Mesendoderm (in vitro differentiated cells): ENCODE measurements around the gene DDX43.

Source experiments
- DNase-seq: peaks from one replicate; pipeline ENCODE4 v3.0.0; 2013
- H2AK5ac ChIP-seq: 2 replicates; pipeline ENCODE4 v1.6.1; 2013; ENCODE audit warnings: low read length, inconsistent platforms
- H2BK120ac ChIP-seq: 2 replicates; pipeline ENCODE4 v1.6.1; 2013; ENCODE audit warnings: low read depth, mild to moderate bottlenecking, low read length, moderate library complexity, mixed read lengths
- H2BK15ac ChIP-seq: replicated peaks from 2 replicates; pipeline ENCODE4 v1.6.1; 2013; ENCODE audit warnings: low read depth, mild to moderate bottlenecking, moderate library complexity
- H2BK5ac ChIP-seq: 2 replicates; pipeline ENCODE4 v1.6.1; 2013; ENCODE audit warnings: low read length, inconsistent platforms
- H3K18ac ChIP-seq: 2 replicates; pipeline ENCODE4 v1.6.1; 2013; ENCODE audit warnings: mild to moderate bottlenecking, low read length, mixed read lengths
- H3K23ac ChIP-seq: one replicate; pipeline ENCODE4 v1.6.1; 2013; ENCODE audit warnings: low read length
- H3K27ac ChIP-seq: 2 replicates; pipeline ENCODE4 v1.5.1; 2013; ENCODE audit warnings: low read depth, mild to moderate bottlenecking, inconsistent platforms, low read length, moderate library complexity
- H3K27me3 ChIP-seq: 2 replicates; pipeline ENCODE4 v1.6.1; 2013; ENCODE audit warnings: low read length, control low read depth, mild to moderate bottlenecking, inconsistent platforms; ENCODE audit not compliant: insufficient read depth, poor library complexity
- H3K36me3 ChIP-seq: 2 replicates; pipeline ENCODE4 v1.6.1; 2013; ENCODE audit warnings: low read length, inconsistent platforms; ENCODE audit not compliant: control insufficient read depth, insufficient read depth
- H3K4ac ChIP-seq: one replicate; pipeline ENCODE4 v1.6.1; 2013; ENCODE audit warnings: low read depth, mild to moderate bottlenecking, low read length, moderate library complexity
- H3K4me1 ChIP-seq: 2 replicates; pipeline ENCODE4 v1.6.1; 2013; ENCODE audit warnings: low read depth, low read length, inconsistent platforms; ENCODE audit not compliant: control insufficient read depth
- H3K4me2 ChIP-seq: 2 replicates; pipeline ENCODE4 v1.6.1; 2013; ENCODE audit warnings: low read length
- H3K4me3 ChIP-seq: 2 replicates; pipeline ENCODE4 v1.5.1; 2013; ENCODE audit warnings: mild to moderate bottlenecking, low read length
- H3K56ac ChIP-seq: one replicate; pipeline ENCODE4 v1.6.1; 2013; ENCODE audit warnings: low read length
- H3K79me1 ChIP-seq: 2 replicates; pipeline ENCODE4 v1.6.1; 2013; ENCODE audit warnings: low read length, inconsistent platforms
- H3K79me2 ChIP-seq: 2 replicates; pipeline ENCODE4 v1.6.1; 2013; ENCODE audit warnings: mild to moderate bottlenecking, low read length; ENCODE audit not compliant: control insufficient read depth, insufficient read depth
- H3K9ac ChIP-seq: 2 replicates; pipeline ENCODE4 v1.6.1; 2013; ENCODE audit warnings: low read length, inconsistent platforms
- H4K5ac ChIP-seq: one replicate; pipeline ENCODE4 v1.6.1; 2013; ENCODE audit warnings: low read length
- H4K8ac ChIP-seq: one replicate; pipeline ENCODE4 v1.6.1; 2013; ENCODE audit warnings: low read depth, mild to moderate bottlenecking, control low read depth, low read length, moderate library complexity
- WGBS: extraction: QIAGEN DNeasy Blood & Tissue Kit; methylation state at CpG from one replicate; pipeline ENCODE4 v1.1.7; 2013; ENCODE audit warnings: low lambda C conversion rate, missing lambda C conversion rate; ENCODE audit not compliant: insufficient coverage; ENCODE audit errors: extremely low coverage; 5-methylcytosine and 5-hydroxymethylcytosine counted together

The DDX43 gene

GRCh38 chr6:73362869-73363536 lies 31.6 kb upstream of the DDX43 start:
- DNase-seq = no peak
- H3K9ac ChIP-seq = no peak overlapping the region
- H3K27ac ChIP-seq = no peak overlapping the region

GRCh38 chr6:73363537-73363875 lies 31.1 kb upstream of the DDX43 start:
- H3K27ac ChIP-seq = no peak overlapping the region
- H3K9ac ChIP-seq = no peak overlapping the region
- H2BK15ac ChIP-seq = no peak overlapping the region
- no peak overlapping the region for H3K56ac ChIP-seq
- peaks cover 4% of the 10 kb centered on the region for H3K4me1 ChIP-seq
- no peak overlapping the region for H3K4me3 ChIP-seq
- no peaks in the 10 kb centered on the region for H3K36me3 ChIP-seq
- no peaks in the 10 kb centered on the region for H3K79me1 ChIP-seq
- no peak overlapping the region for H4K8ac ChIP-seq
- no peak overlapping the region for H3K4me2 ChIP-seq
- H3K18ac ChIP-seq = no peak overlapping the region
- no peak overlapping the region for H2BK120ac ChIP-seq
- no peaks in the 10 kb centered on the region for H3K27me3 ChIP-seq
- WGBS = no CpG with 5 or more reads among the region's 23 CpGs
- H3K23ac ChIP-seq = no peak overlapping the region
- H4K5ac ChIP-seq = no peak overlapping the region
- DNase-seq = no peak
- H3K4ac ChIP-seq = no peak overlapping the region
- no peak overlapping the region for H2AK5ac ChIP-seq
- no peaks in the 10 kb centered on the region for H3K79me2 ChIP-seq
- H2BK5ac ChIP-seq = no peak overlapping the region

More at GRCh38 chr6:73362869-73363536, 31.6 kb upstream of the DDX43 start:
- no peak overlapping the region for H3K4me3 ChIP-seq
- no peak overlapping the region for H3K23ac ChIP-seq
- H3K27me3 ChIP-seq = no peaks in the 10 kb centered on the region
- H3K79me1 ChIP-seq = no peaks in the 10 kb centered on the region
- no peak overlapping the region for H2BK5ac ChIP-seq
- no peak overlapping the region for H2AK5ac ChIP-seq
- no peaks in the 10 kb centered on the region for H3K79me2 ChIP-seq
- H2BK15ac ChIP-seq = no peak overlapping the region
- no peaks in the 10 kb centered on the region for H3K36me3 ChIP-seq
- H4K8ac ChIP-seq = no peak overlapping the region
- peaks cover 4% of the 10 kb centered on the region for H3K4me1 ChIP-seq
- no CpG with 5 or more reads among the region's 31 CpGs for WGBS
- no peak overlapping the region for H3K4me2 ChIP-seq
- H3K56ac ChIP-seq = no peak overlapping the region
- no peak overlapping the region for H3K18ac ChIP-seq
- no peak overlapping the region for H4K5ac ChIP-seq
- H2BK120ac ChIP-seq = no peak overlapping the region
- H3K4ac ChIP-seq = no peak overlapping the region

GRCh38 chr6:73364121-73364520 lies 30.5 kb upstream of the DDX43 start:
- no peak overlapping the region for H2BK5ac ChIP-seq
- H2BK120ac ChIP-seq = no peak overlapping the region
- no peak overlapping the region for H3K4ac ChIP-seq
- no peak overlapping the region for H3K27ac ChIP-seq
- H3K23ac ChIP-seq = no peak overlapping the region
- no peak for DNase-seq
- no peak overlapping the region for H3K4me3 ChIP-seq
- H3K36me3 ChIP-seq = no peaks in the 10 kb centered on the region
- no peak overlapping the region for H3K18ac ChIP-seq
- H2BK15ac ChIP-seq = no peak overlapping the region
- H3K27me3 ChIP-seq = no peaks in the 10 kb centered on the region
- H3K4me2 ChIP-seq = no peak overlapping the region
- WGBS = no CpG with 5 or more reads among the region's 14 CpGs
- H4K8ac ChIP-seq = no peak overlapping the region
- no peak overlapping the region for H3K56ac ChIP-seq
- H3K4me1 ChIP-seq = peaks cover 7% of the 10 kb centered on the region
- H3K79me2 ChIP-seq = no peaks in the 10 kb centered on the region
- no peak overlapping the region for H3K9ac ChIP-seq
- no peaks in the 10 kb centered on the region for H3K79me1 ChIP-seq
- no peak overlapping the region for H4K5ac ChIP-seq
- no peak overlapping the region for H2AK5ac ChIP-seq

- H3K4me3 ChIP-seq = no peak overlapping the region
- no peaks in the 10 kb centered on the region for H3K79me2 ChIP-seq
- H3K56ac ChIP-seq = no peak overlapping the region
- H2AK5ac ChIP-seq = no peak overlapping the region
- no peak overlapping the region for H3K27ac ChIP-seq
- no peaks in the 10 kb centered on the region for H3K36me3 ChIP-seq
- no CpG with 5 or more reads among the region's 9 CpGs for WGBS
- no peak overlapping the region for H2BK5ac ChIP-seq
- H3K9ac ChIP-seq = no peak overlapping the region
- no peak overlapping the region for H3K4ac ChIP-seq
- peaks cover 7% of the 10 kb centered on the region for H3K4me1 ChIP-seq
- H3K18ac ChIP-seq = no peak overlapping the region
- H3K79me1 ChIP-seq = no peaks in the 10 kb centered on the region
- H3K23ac ChIP-seq = no peak overlapping the region
- no peak overlapping the region for H2BK15ac ChIP-seq
- no peak overlapping the region for H4K5ac ChIP-seq
- DNase-seq = no peak
- no peak overlapping the region for H3K4me2 ChIP-seq
- no peak overlapping the region for H2BK120ac ChIP-seq
- H4K8ac ChIP-seq = no peak overlapping the region
- no peaks in the 10 kb centered on the region for H3K27me3 ChIP-seq
Observed at GRCh38 chr6:73364549-73364948, 30.1 kb upstream of the DDX43 start.

- no peaks in the 10 kb centered on the region for H3K79me1 ChIP-seq
- H3K9ac ChIP-seq = no peak overlapping the region
- H3K36me3 ChIP-seq = no peaks in the 10 kb centered on the region
- DNase-seq = peak; percentile 65
- H4K8ac ChIP-seq = no peak overlapping the region
- no peak overlapping the region for H2BK15ac ChIP-seq
- peak overlapping the region; percentile 70 for H3K56ac ChIP-seq
- H3K4me2 ChIP-seq = no peak overlapping the region
- H3K4ac ChIP-seq = no peak overlapping the region
- no peak overlapping the region for H3K27ac ChIP-seq
- no peak overlapping the region for H4K5ac ChIP-seq
- no peaks in the 10 kb centered on the region for H3K27me3 ChIP-seq
- peaks cover 7% of the 10 kb centered on the region for H3K4me1 ChIP-seq
- H2BK120ac ChIP-seq = no peak overlapping the region
- no peak overlapping the region for H2AK5ac ChIP-seq
- no peaks in the 10 kb centered on the region for H3K79me2 ChIP-seq
- H2BK5ac ChIP-seq = peak overlapping the region; percentile 91
- H3K23ac ChIP-seq = no peak overlapping the region
- no peak overlapping the region for H3K4me3 ChIP-seq
- WGBS = no CpG with 5 or more reads among the region's 16 CpGs
- peak overlapping the region; percentile 3 for H3K18ac ChIP-seq
Observed at GRCh38 chr6:73367761-73368355, 26.8 kb upstream of the DDX43 start.

GRCh38 chr6:73368675-73369074 lies 26.0 kb upstream of the DDX43 start:
- Histone ChIP-seq H3K23ac (no peak overlapping the region), H3K4me2 (no peak overlapping the region), H3K27ac (no peak overlapping the region), H3K27me3 (no peaks in the 10 kb centered on the region), H3K4me1 (peaks cover 7% of the 10 kb centered on the region), H3K4me3 (no peak overlapping the region), H2BK15ac (no peak overlapping the region), H2AK5ac (no peak overlapping the region), H2BK120ac (no peak overlapping the region), H2BK5ac (no peak overlapping the region), H3K4ac (no peak overlapping the region), H3K36me3 (no peaks in the 10 kb centered on the region), H3K79me1 (no peaks in the 10 kb centered on the region), H3K9ac (no peak overlapping the region), H3K56ac (no peak overlapping the region), H4K8ac (no peak overlapping the region), H3K18ac (no peak overlapping the region), H3K79me2 (no peaks in the 10 kb centered on the region), H4K5ac (no peak overlapping the region)
- DNase-seq = peak; percentile 14
- WGBS = no CpG with 5 or more reads among the region's 4 CpGs
